ENCODE measurements around the gene SMPD3.

The SMPD3 gene

GRCh38 chr16:68408428-68408827 is 39.9 kb downstream of the SMPD3 start:
- Histone ChIP-seq H3K9ac (no peak overlapping the region), H3K9me3 (replicated peaks in 1 of 11) (no peaks in the 10 kb centered on the region), H3K27me3 (peaks cover 0 to 4% (median 0%) of the 10 kb centered on the region in 11 experiments; a peak in 1 of 22 replicates), H3K4me1 (peaks cover 0 to 43% (median 34%) of the 10 kb centered on the region in 10 experiments; a peak in 16 of 20 replicates), H4K20me1 (peaks cover 0 to 4% (median 0%) of the 10 kb centered on the region in 11 experiments; a peak in 1 of 22 replicates), H3K36me3 (no peaks in the 10 kb centered on the region), H3K27ac (no peak overlapping the region), H3K4me2 (peak overlapping the region in 6 of 11 experiments; percentile 62 to 88 (median 84); a peak in 6 of 22 replicates), H3K4me3 (no peak overlapping the region)
- TF ChIP-seq Cebpa-rat (IDR thresholded peaks at IDR 0.05), result no peak

DNA sequence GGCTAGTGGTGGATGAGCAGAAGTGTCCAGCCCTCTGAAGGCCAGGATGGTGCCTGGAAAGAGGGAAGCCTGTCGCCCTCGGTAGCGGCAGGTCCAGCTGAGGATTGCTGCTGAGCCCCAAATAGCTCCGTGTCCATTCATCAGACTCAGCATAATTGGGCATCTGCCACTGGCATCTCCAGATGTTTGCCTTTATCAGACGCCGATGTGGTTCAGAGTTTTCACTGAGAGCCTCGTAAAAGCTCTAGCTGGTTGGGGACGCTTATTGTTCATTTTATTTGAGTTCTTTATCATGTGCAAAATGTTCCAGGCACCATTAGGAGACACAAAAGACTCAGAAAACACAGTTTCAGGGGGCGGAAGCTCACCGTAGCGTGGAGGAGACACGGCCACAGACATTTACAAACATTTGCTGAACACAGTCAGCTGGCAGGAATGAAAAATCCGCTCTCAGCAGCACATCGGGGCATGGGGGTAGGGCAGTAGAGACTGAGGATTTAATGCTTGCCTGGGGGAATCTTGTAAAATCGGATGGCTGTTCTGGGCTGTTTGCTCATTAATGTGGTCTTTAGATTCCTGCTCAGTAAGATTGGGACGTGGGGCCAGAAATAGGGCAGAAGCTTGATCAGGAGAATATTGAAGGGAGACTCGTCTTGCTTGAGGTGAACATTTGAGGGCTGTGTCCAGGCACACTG is 41.7 kb downstream of the SMPD3 start:
- no peak overlapping the region for H3K27ac ChIP-seq
- H3K27me3 ChIP-seq, result peaks cover 0 to 4% (median 0%) of the 10 kb centered on the region in 11 experiments; a peak in 1 of 22 replicates
- TF ChIP-seq Cebpa-rat (IDR thresholded peaks at IDR 0.05), result no peak
- H3K4me2 ChIP-seq, result peak overlapping the region; percentile 9 to 68 (median 52); a peak in 20 of 22 replicates
- peaks cover 0 to 43% (median 34%) of the 10 kb centered on the region in 10 experiments; a peak in 16 of 20 replicates for H3K4me1 ChIP-seq
- no peaks in the 10 kb centered on the region for H3K9me3 ChIP-seq (replicated peaks in 1 of 11)
- H4K20me1 ChIP-seq, result no peaks in the 10 kb centered on the region
- H3K4me3 ChIP-seq, result no peak overlapping the region
- 0 out of 22 replicates have a peak overlapping the region, but pooled peaks of 1 of the 11 experiments have one; percentile 15 for H3K9ac ChIP-seq
- no peaks in the 10 kb centered on the region for H3K36me3 ChIP-seq

DNA sequence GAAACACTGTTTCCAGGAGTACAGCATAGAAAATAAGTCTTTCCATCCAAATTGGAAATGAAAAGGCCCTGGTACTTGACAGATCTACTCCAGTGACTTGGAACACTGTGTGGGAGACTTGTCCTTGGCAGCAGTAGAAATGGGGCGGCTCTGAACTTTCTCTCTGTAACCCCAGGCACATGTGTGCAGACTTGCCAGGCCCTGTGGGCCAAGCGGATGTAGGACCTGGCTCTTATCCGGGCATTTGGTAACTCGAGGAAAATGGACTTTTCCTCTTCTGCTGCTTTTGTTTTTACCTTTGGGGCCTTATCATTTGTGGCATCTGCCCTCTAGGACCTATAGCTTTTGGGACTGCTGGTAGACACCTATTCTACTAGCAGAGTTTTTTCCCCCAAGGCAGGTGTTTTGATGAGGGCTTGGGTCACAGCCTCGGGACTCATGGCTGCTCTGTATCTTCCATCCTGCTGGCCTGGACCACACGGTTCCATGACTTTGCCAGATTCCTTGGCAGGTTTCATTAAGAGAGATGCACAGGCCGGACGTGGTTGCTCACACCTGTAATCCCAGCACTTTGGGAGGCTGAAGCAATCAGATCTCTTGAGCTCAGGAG is 43.5 kb downstream of the SMPD3 start:
- Histone ChIP-seq H3K4me2 (no peak overlapping the region), H3K36me3 (no peaks in the 10 kb centered on the region), H3K27me3 (peaks cover 0 to 1% (median 0%) of the 10 kb centered on the region in 11 experiments; a peak in 1 of 22 replicates), H4K20me1 (no peaks in the 10 kb centered on the region), H3K4me1 (peaks cover 0 to 28% (median 21%) of the 10 kb centered on the region in 10 experiments; a peak in 16 of 20 replicates), H3K27ac (no peak overlapping the region), H3K4me3 (no peak overlapping the region), H3K9me3 (replicated peaks in 1 of 11) (no peaks in the 10 kb centered on the region), H3K9ac (no peak overlapping the region)
- no peak for TF ChIP-seq Cebpa-rat (IDR thresholded peaks at IDR 0.05)

DNA sequence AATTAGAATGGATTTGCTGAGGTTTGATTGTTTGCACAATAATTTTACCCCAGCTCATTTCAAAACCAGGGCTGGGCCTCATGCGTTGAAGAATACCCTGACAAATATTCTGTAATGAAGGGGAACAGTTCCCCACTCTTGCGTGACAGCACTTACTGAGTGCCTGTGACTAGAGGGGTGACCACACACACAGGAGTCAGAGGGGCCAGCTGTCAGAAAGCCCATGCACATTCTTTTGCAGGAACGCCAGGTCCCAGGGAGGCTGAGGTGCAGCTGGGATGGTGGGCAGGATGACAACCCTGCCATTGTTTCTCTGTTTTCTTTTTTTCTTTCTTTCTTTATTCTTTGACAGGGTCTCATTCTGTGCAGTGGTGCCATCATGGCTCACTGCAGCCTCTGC is 44.6 kb downstream of the SMPD3 start:
- H3K9ac ChIP-seq, result no peak overlapping the region
- no peaks in the 10 kb centered on the region for H3K27me3 ChIP-seq
- no peak overlapping the region for H3K27ac ChIP-seq
- no peak overlapping the region for H3K4me2 ChIP-seq
- H3K4me1 ChIP-seq, result peaks cover 0 to 18% (median 14%) of the 10 kb centered on the region in 10 experiments; a peak in 16 of 20 replicates
- no peaks in the 10 kb centered on the region for H3K36me3 ChIP-seq
- no peak for TF ChIP-seq Cebpa-rat (IDR thresholded peaks at IDR 0.05)
- H4K20me1 ChIP-seq, result no peaks in the 10 kb centered on the region
- no peaks in the 10 kb centered on the region for H3K9me3 ChIP-seq (replicated peaks in 1 of 11)
- no peak overlapping the region for H3K4me3 ChIP-seq

DNA sequence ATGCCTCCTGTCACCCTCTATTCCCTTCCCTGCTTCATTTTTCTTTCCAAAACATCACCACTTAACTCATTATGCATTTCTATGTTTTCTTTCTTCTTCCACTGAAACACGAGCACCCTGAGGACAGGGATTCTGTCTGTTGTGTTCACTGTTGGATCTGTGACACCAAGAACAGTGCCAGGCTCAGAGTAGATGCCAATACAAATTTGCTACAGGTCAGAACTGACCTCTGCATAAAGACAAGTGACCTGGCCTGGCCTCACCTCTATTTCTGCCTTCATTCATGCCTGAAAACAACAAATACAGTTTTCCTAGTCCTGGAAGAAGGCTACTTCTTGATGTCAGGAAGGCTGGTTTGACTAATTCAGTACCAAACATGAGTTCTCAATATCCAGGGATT is 45.1 kb downstream of the SMPD3 start:
- no peak overlapping the region for H3K27ac ChIP-seq
- no peak overlapping the region for H3K9ac ChIP-seq
- no peaks in the 10 kb centered on the region for H3K9me3 ChIP-seq (replicated peaks in 1 of 11)

GRCh38 chr16:68402748-68403040 is 45.6 kb downstream of the SMPD3 start:
- Histone ChIP-seq H3K27ac (no peak overlapping the region), H4K20me1 (no peaks in the 10 kb centered on the region), H3K4me3 (no peak overlapping the region), H3K4me1 (peaks cover 0 to 17% (median 13%) of the 10 kb centered on the region in 10 experiments; a peak in 16 of 20 replicates), H3K4me2 (no peak overlapping the region), H3K9ac (no peak overlapping the region), H3K9me3 (replicated peaks in 1 of 11) (no peaks in the 10 kb centered on the region), H3K27me3 (no peaks in the 10 kb centered on the region), H3K36me3 (no peaks in the 10 kb centered on the region)
- TF ChIP-seq Cebpa-rat (IDR thresholded peaks at IDR 0.05), result no peak

More for the DNA sequence above, 45.1 kb downstream of the SMPD3 start:
- Histone ChIP-seq H3K4me3 (no peak overlapping the region), H3K27me3 (no peaks in the 10 kb centered on the region), H3K4me1 (peaks cover 0 to 17% (median 13%) of the 10 kb centered on the region in 10 experiments; a peak in 16 of 20 replicates), H3K4me2 (no peak overlapping the region), H3K36me3 (no peaks in the 10 kb centered on the region), H4K20me1 (no peaks in the 10 kb centered on the region)
- no peak for TF ChIP-seq Cebpa-rat (IDR thresholded peaks at IDR 0.05)

DNA sequence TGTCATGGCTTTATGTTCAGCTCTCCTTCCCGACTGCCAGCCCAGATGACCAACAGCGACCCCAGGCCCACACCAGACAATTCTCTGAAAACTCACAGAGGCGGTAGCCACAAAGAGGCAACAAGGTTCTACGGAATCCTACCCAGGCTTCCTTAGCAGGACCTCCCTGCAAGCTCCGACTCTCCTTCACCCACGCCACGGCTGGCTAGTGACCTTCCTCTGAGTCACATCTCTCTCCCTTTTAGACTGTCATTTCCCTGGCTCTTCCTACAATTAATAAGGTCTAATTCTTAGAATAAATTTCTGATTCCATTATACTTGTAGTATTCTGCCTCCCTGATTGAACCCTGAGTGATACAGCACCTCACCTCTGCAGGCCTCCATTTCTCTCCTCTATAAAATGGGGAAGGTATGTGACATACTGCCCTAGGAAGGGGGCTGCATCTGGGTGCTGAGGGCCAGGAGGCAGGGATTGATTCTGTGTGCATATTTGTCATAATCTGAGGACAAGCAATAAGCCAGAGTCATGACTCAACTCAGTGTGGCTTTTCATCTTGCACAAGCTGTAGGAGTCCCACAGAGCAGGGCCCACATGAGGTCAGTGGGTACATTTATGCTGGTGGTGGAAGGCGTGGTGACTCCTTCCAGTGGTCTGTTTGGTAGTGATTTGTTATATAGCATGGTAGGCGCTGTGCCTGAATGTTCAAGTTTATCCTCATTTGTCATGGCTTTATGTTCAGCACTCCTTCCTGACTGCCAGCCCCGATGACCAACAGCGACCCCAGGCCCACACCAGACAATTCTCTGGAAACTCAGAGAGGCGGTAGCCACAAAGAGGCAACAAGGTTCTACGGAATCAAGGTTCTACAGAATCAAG is 46.2 kb downstream of the SMPD3 start:
- no peak overlapping the region for H3K9ac ChIP-seq
- no peaks in the 10 kb centered on the region for H3K27me3 ChIP-seq
- H3K27ac ChIP-seq, result no peak overlapping the region
- H3K4me1 ChIP-seq, result peaks cover 0 to 16% (median 11%) of the 10 kb centered on the region in 10 experiments; a peak in 16 of 20 replicates
- no peak overlapping the region for H3K4me3 ChIP-seq
- H4K20me1 ChIP-seq, result no peaks in the 10 kb centered on the region
- H3K4me2 ChIP-seq, result no peak overlapping the region
- H3K9me3 ChIP-seq (replicated peaks in 1 of 11), result no peaks in the 10 kb centered on the region
- no peaks in the 10 kb centered on the region for H3K36me3 ChIP-seq
- TF ChIP-seq Cebpa-rat (IDR thresholded peaks at IDR 0.05), result no peak

- Histone ChIP-seq H4K20me1 (no peaks in the 10 kb centered on the region), H3K9me3 (replicated peaks in 1 of 11) (no peaks in the 10 kb centered on the region), H3K4me2 (no peak overlapping the region), H3K27ac (no peak overlapping the region), H3K9ac (no peak overlapping the region), H3K4me1 (peaks cover 0 to 7% (median 2%) of the 10 kb centered on the region in 10 experiments; a peak in 2 of 20 replicates), H3K36me3 (no peaks in the 10 kb centered on the region), H3K27me3 (no peaks in the 10 kb centered on the region), H3K4me3 (no peak overlapping the region)
- no peak for TF ChIP-seq Cebpa-rat (IDR thresholded peaks at IDR 0.05)
These were observed 47.3 kb downstream of the SMPD3 start for GRCh38 chr16:68400924-68401460.
